ENCODE data around the gene B4GALNT4. TPM values are rescaled to one million over a fixed set of nuclear protein-coding genes. Genes with fewer than 3 reads are reported as not detected.

The B4GALNT4 gene
- total RNA-seq, 1 donor from 2014 or later: 16.4 TPM

DNA sequence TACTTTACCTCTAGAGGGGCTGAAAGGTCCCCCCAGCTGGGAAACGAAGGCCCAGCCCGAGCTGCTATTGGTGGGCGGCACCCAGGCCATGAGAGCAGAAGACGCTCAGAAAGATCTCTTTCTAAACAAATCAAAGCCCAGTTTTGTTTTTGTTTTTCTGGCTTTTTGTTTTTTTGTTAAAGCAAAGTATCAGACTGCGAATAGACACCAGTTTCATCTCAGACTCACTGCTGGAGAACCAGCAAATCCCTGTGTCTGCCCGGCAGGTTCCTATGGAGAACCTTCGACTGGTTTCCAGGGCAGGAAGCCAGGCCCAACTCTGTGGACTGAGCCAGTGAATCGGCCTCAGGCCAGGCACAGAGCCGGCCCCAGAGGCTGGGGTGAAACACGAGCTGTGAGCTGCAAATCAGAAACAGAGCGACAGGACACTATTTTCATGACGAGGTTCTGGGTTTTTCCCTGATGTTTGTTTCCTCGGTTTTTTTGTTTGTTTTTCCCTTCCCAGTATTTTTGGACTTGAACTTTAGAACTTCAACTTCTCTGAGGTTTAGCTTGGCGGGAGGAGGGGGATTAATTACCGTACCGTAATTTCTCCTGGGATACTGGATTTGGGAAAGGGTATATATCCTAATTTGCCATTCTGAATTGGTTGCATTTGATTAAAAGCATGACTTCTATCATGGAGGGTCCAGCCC, 16.0 kb upstream of the B4GALNT4 start:
- peak overlapping the region; percentile 62 for H3K27ac Mint-ChIP-seq
- Histone ChIP-seq H3K9me3 (ENCODE audit: low read depth) (no peaks in the 10 kb centered on the region), H3K27me3 (no peaks in the 10 kb centered on the region), H3K4me1 (peaks cover 13% of the 10 kb centered on the region), H3K79me2 (ENCODE audit: low read depth) (no peaks in the 10 kb centered on the region), H3K4me3 (no peak overlapping the region), H3K9ac (no peak overlapping the region), H3K4me2 (no peak overlapping the region), H3K27ac (peak overlapping the region; percentile 18), H3K36me3 (no peaks in the 10 kb centered on the region), H3F3A (ENCODE audit: low read depth) (peaks cover 36% of the 10 kb centered on the region), H2AFZ (replicated peaks) (peak overlapping the region; percentile 2), H4K20me1 (ENCODE audit: low read depth) (no peaks in the 10 kb centered on the region)
- H3K36me3 Mint-ChIP-seq: peaks cover 2% of the 10 kb centered on the region
- TF ChIP-seq, protein P1, sequence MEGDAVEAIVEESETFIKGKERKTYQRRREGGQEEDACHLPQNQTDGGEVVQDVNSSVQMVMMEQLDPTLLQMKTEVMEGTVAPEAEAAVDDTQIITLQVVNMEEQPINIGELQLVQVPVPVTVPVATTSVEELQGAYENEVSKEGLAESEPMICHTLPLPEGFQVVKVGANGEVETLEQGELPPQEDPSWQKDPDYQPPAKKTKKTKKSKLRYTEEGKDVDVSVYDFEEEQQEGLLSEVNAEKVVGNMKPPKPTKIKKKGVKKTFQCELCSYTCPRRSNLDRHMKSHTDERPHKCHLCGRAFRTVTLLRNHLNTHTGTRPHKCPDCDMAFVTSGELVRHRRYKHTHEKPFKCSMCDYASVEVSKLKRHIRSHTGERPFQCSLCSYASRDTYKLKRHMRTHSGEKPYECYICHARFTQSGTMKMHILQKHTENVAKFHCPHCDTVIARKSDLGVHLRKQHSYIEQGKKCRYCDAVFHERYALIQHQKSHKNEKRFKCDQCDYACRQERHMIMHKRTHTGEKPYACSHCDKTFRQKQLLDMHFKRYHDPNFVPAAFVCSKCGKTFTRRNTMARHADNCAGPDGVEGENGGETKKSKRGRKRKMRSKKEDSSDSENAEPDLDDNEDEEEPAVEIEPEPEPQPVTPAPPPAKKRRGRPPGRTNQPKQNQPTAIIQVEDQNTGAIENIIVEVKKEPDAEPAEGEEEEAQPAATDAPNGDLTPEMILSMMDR (IDR thresholded peaks at IDR 0.05): no peak
- TF ChIP-seq EZH2phosphoT487 (IDR thresholded peaks at IDR 0.05) (no peak), EZH2 (IDR thresholded peaks at IDR 0.05) (no peak)
- H3K4me1 Mint-ChIP-seq: peaks cover 40% of the 10 kb centered on the region
- H3K27me3 Mint-ChIP-seq (ENCODE audit: insufficient read depth, low read depth): peaks cover 12% of the 10 kb centered on the region
- H3K4me3 Mint-ChIP-seq: peak overlapping the region; percentile 13
- H3K9me3 Mint-ChIP-seq: peaks cover 7% of the 10 kb centered on the region
- no peak for DNase-seq (ENCODE audit: low spot score)

DNA sequence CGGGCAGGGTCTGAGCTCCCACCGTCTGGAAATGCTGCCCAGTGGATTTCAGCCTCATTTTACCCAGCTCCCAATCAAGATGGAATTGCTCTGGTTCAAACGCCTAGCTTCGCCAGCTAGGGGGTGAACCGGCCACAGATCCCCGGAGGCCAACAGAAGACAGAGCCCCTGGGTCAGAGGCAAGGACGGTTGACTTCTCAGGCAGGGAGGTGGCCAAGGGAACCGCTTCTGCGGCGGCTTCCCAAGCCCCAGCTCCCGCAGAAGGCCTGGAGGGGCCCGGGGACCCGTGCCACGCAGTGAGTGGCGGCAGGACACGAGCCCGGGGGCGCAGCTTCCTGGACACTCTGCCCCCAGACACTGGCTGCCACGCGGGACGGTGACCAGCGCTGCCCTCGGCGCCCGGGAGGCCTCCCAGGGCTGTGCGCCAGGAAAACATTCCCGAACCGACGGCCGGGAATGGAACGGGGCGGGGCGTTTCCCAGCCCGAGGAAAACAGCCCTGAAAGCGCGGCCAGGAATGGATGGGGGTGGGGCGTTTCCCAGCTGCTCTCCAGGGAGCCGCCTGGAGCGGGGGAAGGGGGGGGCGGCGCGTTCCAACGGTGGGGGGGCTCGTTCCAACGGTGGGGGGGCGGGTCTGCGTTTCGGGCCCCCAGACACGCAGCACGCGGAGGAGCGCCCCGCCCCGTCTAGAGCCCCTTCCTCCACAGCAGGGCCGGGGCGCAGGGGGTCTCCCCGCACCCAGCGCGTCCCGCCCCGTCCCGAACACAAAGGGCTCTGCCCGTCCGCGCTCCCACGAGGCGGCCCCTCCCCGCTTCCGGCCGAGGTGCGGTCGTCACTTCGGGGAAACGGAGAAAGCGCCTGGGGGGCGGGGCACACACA, 13.5 kb upstream of the B4GALNT4 start:
- H3K4me3 Mint-ChIP-seq: peak overlapping the region; percentile 76
- Histone ChIP-seq H3K4me2 (peak overlapping the region; percentile 75), H3K4me3 (peak overlapping the region; percentile 53), H4K20me1 (ENCODE audit: low read depth) (no peaks in the 10 kb centered on the region), H3K9me3 (ENCODE audit: low read depth) (no peaks in the 10 kb centered on the region), H3K4me1 (peaks cover 13% of the 10 kb centered on the region), H3K27ac (peak overlapping the region; percentile 94), H3K9ac (no peak overlapping the region), H3K79me2 (ENCODE audit: low read depth) (no peaks in the 10 kb centered on the region), H3F3A (ENCODE audit: low read depth) (peaks cover 36% of the 10 kb centered on the region), H2AFZ (replicated peaks) (no peak overlapping the region), H3K36me3 (no peaks in the 10 kb centered on the region), H3K27me3 (no peaks in the 10 kb centered on the region)
- H3K4me1 Mint-ChIP-seq: peaks cover 34% of the 10 kb centered on the region
- DNase-seq (ENCODE audit: low spot score): peak; percentile 93
- H3K27ac Mint-ChIP-seq: peak overlapping the region; percentile 84
- H3K9me3 Mint-ChIP-seq: peaks cover 23% of the 10 kb centered on the region
- peaks cover 2% of the 10 kb centered on the region for H3K36me3 Mint-ChIP-seq
- H3K27me3 Mint-ChIP-seq (ENCODE audit: insufficient read depth, low read depth): peaks cover 18% of the 10 kb centered on the region
- TF ChIP-seq EZH2 (IDR thresholded peaks at IDR 0.05): no peak
- no peak for TF ChIP-seq EZH2phosphoT487 (IDR thresholded peaks at IDR 0.05)
- TF ChIP-seq, protein P1 (IDR thresholded peaks at IDR 0.05): no peak

DNA sequence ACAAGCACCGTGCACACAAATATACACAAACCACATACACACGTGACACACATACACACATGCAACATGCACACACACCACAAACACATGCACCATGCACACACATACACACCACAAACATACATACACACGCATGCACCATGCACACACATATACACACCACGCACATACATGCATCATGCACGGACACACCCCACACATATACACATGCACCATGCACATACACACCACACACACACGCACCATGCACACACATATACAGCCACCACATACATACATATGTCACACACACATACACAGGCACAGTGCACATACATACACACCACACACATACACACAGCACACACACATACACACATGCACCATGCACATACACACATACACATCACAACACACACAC, 12.7 kb upstream of the B4GALNT4 start:
- peaks cover 13% of the 10 kb centered on the region for H3K4me1 ChIP-seq
- Mint-ChIP-seq H3K27me3 (ENCODE audit: insufficient read depth, low read depth) (peaks cover 14% of the 10 kb centered on the region), H3K4me3 (no peak overlapping the region), H3K27ac (no peak overlapping the region), H3K4me1 (peaks cover 29% of the 10 kb centered on the region), H3K36me3 (peaks cover 2% of the 10 kb centered on the region), H3K9me3 (peaks cover 30% of the 10 kb centered on the region)
- H3K4me3 ChIP-seq: no peak overlapping the region
- no peaks in the 10 kb centered on the region for H3K79me2 ChIP-seq (ENCODE audit: low read depth)
- peaks cover 6% of the 10 kb centered on the region for H3K9me3 ChIP-seq (ENCODE audit: low read depth)
- peaks cover 36% of the 10 kb centered on the region for H3F3A ChIP-seq (ENCODE audit: low read depth)
- no peak overlapping the region for H3K27ac ChIP-seq
- no peaks in the 10 kb centered on the region for H3K36me3 ChIP-seq
- DNase-seq (ENCODE audit: low spot score): no peak
- no peak overlapping the region for H2AFZ ChIP-seq (replicated peaks)
- H3K4me2 ChIP-seq: no peak overlapping the region
- H4K20me1 ChIP-seq (ENCODE audit: low read depth): no peaks in the 10 kb centered on the region
- H3K27me3 ChIP-seq: no peaks in the 10 kb centered on the region
- TF ChIP-seq, protein P1 (IDR thresholded peaks at IDR 0.05): no peak
- no peak overlapping the region for H3K9ac ChIP-seq

Data from neural progenitor cell (in vitro differentiated cells).